Stimulated activated CD4-positive, alpha-beta T cell treated with anti-CD3 and anti-CD28 coated beads, Interleukin-12 subunit alpha, Interleukin-12 subunit beta, amount 100 ng/mL, for 24 hours (primary cell): ENCODE data around the gene TNFRSF1B.

ENCODE experiments used
- DNase-seq, 2 experiments: peaks; one replicate each; pipeline ENCODE4 v3.0.0-alpha.2; 2020; ENCODE audit warnings: low read depth in 2 of 2

Gene TNFRSF1B

DNA sequence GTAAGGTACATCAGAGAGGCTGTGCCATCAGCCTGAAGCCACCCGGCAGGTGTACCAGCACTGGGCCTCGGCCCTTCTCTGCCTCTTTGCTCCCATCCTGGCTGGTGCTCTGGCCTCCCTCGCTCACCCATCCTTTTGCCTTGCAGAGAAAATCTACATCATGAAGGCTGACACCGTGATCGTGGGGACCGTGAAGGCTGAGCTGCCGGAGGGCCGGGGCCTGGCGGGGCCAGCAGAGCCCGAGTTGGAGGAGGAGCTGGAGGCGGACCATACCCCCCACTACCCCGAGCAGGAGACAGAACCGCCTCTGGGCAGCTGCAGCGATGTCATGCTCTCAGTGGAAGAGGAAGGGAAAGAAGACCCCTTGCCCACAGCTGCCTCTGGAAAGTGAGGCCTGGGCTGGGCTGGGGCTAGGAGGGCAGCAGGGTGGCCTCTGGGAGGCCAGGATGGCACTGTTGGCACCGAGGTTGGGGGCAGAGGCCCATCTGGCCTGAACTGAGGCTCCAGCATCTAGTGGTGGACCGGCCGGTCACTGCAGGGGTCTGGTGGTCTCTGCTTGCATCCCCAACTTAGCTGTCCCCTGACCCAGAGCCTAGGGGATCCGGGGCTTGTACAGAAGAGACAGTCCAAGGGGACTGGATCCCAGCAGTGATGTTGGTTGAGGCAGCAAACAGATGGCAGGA, 24.5 kb upstream of the TNFRSF1B start:
- DNase-seq, result no peak

GRCh38 chr1:12142891-12143630, 23.7 kb upstream of the TNFRSF1B start:
- no peak for DNase-seq

DNA sequence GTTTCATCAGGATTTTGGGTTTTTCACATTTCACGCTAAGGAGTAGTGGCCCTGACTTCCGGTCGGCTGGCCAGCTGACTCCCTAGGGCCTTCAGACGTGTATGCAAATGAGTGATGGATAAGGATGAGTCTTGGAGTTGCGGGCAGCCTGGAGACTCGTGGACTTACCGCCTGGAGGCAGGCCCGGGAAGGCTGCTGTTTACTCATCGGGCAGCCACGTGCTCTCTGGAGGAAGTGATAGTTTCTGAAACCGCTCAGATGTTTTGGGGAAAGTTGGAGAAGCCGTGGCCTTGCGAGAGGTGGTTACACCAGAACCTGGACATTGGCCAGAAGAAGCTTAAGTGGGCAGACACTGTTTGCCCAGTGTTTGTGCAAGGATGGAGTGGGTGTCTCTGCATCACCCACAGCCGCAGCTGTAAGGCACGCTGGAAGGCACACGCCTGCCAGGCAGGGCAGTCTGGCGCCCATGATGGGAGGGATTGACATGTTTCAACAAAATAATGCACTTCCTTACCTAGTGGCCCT, 23.1 kb upstream of the TNFRSF1B start:
- DNase-seq, result no peak

DNA sequence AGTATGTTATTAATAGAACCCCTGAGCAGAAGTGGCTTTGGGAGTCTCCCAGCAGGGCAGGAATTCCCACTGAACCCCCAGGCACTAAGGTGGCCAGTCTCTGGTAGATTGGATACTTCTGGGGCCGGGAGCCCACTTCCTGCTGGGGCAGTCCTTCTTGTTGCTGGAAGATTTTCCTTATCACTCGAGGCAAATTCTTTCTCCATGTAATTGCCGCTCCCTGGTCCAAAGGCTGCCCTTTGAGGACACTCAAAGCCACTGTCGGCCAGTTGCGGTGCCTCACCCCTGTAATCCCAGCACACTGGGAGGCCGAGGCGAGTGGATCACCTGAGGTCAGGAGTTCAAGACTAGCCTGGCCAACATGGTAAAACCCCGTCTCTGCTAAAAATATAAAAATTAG, 22.6 kb upstream of the TNFRSF1B start:
- DNase-seq, result no peak

- no peak for DNase-seq
Observed at GRCh38 chr1:12144969-12145368, 21.8 kb upstream of the TNFRSF1B start.

DNA sequence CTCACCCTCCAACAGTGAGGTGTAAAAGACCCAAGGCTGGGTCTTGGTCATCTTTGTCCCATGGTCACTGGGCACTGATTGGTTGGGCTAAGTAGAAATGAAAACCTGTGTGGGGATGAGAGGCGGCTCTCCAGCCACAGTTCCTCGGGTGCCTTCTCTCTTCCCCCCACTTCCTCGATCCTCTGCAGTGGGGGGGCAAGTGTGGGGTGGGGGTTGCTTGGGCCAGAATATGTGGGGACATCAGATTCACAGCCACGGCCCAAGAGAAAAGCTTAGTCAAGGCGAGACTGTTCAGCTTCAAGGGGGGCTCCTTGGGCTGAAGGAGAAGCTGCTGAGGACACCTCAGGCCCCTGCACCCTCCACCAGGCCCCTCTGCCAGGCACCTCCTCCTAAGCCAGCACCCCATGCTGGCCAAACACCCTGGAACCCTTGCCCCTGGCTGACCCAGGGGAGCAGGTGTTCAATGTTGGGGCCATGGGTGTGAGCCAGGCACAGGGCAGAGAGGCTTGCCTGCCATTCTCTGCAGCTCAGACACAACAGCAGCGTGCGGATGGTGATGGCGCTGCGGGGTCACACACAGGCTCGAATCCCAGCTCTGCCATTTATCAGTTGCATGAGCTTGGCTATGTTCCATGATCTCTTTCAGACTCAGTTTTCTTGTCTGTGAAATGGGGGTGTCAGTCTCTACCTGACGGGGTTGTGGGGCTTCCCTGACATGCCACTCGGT, 21.0 kb upstream of the TNFRSF1B start:
- DNase-seq, result no peak

DNA sequence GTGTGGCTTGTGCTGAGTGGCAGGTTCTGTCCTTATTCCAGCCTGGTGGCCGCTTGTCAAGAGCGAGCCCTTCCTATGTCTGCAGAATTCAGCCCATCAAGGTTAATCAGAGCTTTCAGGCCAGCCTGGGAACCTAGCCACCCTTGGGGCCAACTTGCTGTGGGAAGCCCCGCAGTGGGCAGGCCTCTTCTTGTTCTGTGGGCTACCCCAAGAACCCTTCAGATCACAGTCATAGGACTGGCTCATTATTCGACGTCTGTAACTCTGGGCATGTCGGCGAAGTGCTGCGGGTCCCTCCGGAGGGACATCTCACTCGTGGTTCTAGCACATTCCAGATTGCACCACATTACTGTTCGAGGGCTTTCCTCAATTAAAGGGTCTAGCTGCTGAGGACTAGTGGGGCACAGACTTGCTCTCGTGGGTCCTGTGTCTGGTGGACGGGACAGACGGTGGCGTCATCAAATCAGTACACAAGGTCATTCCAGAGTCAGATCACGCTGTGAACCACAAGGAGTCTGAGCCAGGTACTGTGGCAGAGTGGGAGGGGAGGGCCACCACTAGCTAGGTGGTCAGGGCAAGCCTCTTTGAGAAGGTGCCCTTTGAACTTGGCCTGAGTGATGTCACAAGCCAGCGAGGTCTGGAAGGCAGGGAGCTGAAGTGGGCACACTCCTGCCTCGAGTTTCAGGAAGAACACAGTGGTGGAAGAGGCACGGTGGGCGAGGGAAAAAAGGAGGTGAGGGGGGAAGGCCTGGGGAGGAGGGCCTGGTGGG, 20.3 kb upstream of the TNFRSF1B start:
- no peak for DNase-seq

GRCh38 chr1:12147201-12147701, 19.5 kb upstream of the TNFRSF1B start:
- DNase-seq, result no peak

GRCh38 chr1:12148160-12148957, 18.4 kb upstream of the TNFRSF1B start:
- no peak for DNase-seq

DNA sequence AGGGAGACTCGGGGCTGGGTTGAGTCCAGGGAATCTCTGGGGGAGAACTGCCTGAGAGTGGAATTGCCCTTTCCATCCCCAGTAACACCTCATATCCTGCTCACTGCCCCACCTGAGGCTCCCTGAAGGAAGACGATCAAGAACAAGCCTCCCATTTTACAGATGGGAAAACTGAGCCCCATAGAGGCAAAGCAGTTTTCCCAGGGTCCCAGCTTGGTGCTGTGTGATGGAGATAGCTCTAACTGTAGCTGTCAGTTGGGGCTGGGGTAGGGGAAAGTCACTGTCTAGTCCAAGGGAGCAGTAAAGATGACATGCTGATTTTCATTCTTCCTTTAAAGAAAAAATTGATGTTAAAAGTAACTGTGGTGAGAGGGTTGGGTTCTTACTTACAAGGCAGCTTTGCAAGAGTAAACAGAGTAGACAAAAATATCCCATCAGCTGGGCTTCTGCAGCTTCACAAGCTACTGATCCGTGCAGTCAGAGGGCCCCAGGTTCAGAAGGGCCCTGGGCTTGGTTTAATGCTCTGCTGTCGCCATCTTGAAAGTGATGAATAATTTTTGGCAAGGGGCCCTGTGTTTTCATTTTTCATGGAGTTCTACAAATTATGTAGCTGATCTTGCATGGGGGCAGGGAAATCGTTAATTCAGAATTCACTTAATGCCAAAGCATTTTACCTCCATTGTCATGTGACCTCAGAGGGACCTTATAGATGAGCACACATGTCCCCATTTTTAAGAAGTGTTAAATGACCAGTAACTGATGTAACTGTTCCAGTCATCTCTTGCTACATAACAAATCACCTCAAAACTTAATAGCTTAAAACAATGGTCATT, 17.6 kb upstream of the TNFRSF1B start:
- no peak for DNase-seq

DNA sequence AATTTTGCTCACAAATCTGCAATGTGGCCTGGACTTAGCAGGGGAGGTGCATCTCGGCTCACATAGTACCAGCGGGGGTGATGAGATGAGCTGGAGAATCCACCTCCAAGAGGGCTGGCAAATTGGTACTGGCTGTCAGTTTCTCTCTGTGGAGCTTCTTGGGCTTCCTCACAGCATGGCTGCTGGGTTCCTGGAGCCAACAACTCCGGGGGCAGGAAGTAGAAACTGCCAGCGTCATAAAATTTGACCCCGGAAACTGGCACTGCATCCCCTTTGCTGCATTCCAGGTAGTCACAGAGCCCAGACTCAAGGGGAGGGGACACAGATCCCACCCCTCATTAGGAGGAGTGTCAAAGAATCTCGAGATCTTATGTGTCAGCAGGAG, 17.0 kb upstream of the TNFRSF1B start:
- no peak for DNase-seq

- DNase-seq, result no peak
Observed at GRCh38 chr1:12150456-12151200, 16.2 kb upstream of the TNFRSF1B start.

- no peak for DNase-seq
Observed at GRCh38 chr1:12151465-12151864, 15.3 kb upstream of the TNFRSF1B start.

DNA sequence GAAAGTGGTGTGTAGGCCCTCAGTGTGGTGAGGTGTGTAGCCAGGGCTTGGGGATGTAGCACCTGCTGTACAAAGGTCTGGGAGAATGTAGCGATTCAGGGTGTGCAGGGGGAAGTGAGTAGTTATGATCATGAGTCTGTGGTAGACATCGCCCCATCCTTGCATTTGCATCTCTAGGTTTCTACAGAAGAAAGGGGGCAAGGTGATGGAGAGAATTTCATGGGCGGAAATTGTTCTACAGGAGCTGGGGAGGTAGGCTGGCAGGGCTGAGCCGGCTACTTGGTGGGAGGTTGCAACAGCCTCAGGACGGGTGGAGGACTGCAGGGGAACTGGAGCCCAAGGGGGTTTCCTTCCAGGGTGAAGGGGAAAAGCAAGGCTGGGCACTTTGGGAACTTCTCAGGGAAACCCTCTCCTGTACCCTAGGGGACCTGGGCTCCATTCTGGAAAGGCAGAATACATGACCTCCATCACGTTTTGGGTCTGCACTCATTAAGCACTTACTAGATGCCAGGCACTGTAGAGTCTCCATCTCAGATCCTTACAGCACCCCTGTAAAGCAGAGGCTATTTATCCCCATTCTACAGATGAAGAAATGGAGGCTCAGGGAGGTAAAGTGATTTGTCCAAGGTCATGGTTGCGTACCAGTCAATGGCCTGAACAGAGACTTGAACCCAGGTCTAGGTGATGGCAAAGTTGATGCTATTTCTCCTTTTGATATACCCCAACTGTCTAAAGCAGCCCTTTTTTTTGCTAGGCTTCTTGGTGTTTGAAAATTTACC, 14.5 kb upstream of the TNFRSF1B start:
- no peak for DNase-seq

DNA sequence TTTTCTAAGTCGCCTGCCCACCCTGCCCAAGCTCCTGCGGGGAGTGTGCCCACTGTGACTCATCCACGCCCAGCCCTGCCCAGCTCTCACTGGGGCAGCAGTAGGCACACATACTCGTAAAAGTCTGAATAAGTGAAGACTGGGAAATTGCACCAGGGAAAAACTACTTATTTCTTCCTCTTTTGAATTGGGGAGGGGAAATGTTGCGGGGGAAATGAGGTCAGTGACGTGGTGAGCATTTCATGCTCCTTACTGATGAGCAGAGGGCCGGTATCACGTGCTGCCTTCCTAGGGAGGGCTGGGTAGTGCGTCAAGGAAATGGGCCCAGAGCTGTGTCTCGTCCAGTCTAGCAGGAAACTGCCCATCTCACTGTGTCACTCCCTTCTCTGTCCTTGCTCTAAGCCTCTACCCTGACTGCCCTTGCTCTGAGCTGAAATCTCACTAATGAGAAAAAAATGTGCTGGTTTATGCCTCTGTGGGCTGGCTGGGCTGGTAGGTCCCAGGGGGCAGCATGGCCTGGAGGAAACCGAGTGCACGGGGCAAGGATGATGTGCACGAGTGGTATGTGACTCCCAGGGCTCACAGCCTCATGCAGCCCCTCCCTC, 13.5 kb upstream of the TNFRSF1B start:
- DNase-seq, result no peak

- DNase-seq, result no peak
Observed at GRCh38 chr1:12155328-12155727, 11.5 kb upstream of the TNFRSF1B start.

DNA sequence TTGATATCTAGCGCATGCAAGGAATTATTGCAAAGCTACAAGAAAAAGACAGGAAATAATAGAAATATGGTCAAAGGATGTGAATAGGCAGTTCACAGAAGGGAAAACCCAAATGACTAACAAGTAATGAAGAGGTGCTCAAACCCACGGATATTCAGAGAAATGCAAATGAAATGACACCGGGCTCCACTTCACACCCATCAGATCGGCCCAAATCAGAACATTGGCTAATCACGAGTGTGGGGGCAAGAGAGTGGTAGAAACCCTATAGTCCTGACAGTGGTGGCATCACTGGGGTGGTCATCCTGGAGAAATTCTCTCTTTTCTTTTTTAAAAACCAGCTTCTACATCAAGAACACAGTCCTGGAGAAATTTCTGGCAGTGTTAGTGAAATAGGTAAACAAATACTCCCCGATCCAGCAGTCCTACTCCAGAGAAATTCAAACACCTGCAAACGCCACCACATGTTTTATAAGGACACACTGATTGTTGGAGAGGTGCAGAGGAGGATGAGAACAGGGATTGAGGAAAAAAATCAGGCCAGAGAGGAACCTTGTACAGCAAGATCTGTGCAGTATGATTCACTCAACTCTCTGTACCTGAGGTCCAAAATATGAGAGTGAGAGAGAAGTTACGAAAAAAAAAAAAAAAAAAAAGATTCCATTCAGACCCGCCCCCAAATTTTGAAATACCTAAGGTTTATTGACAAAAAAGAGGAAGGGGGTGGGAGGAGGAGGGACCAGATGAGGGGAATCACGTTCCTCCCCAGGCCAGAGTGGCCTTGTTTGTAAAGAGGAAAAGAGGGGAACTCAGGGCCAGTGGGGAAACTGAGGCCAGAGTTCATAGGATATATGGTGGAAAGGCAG, 9.2 kb upstream of the TNFRSF1B start:
- no peak for DNase-seq
